HG03378 (cell line): ENCODE data around the gene CIAO1.
"Not testable (repeated sequence)": the region's sequence is repeated elsewhere in the genome, so short reads cannot be mapped to it uniquely, and the experiment has no call there.

Experiments
- ATAC-seq: cut with Tn5 transposase; IDR thresholded peaks from one replicate; pipeline ENCODE4 v1.9.1; 2021; ENCODE audit warnings: mild to moderate bottlenecking, moderate library complexity; ENCODE audit not compliant: unreplicated experiment

CIAO1 gene

GRCh38 chr2:96274355-96275056 is 8.5 kb downstream of the CIAO1 start:
- no peak for ATAC-seq

- no peak for ATAC-seq
Observed at GRCh38 chr2:96276787-96277499, 10.9 kb downstream of the CIAO1 start.

GRCh38 chr2:96287273-96287856 is 21.3 kb downstream of the CIAO1 start:
- no peak for ATAC-seq

- no peak for ATAC-seq
Observed at GRCh38 chr2:96291751-96292150, 25.7 kb downstream of the CIAO1 start.

- not testable (repeated sequence) for ATAC-seq
Observed at GRCh38 chr2:96294271-96294670, 28.2 kb downstream of the CIAO1 start.

GRCh38 chr2:96296925-96297324 is 30.9 kb downstream of the CIAO1 start:
- no peak for ATAC-seq

DNA sequence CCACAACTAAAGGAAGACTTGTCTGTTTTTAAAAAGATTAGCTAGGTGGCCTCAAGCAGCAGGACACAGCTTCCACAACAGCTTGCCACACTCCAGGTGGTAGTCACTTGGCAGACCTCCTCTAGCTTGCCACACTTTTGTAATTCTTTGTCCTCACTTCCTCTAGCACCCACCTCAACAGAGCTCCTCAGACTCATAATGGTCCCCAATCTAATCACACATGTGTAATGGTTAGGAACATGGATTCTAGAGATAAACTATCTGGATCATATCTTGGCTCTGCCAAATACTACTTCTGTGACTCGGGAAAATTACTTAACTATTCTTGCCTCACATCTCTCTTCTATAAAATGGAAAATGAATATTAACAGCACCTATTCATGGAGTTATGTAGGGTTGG is 35.8 kb downstream of the CIAO1 start:
- no peak for ATAC-seq

DNA sequence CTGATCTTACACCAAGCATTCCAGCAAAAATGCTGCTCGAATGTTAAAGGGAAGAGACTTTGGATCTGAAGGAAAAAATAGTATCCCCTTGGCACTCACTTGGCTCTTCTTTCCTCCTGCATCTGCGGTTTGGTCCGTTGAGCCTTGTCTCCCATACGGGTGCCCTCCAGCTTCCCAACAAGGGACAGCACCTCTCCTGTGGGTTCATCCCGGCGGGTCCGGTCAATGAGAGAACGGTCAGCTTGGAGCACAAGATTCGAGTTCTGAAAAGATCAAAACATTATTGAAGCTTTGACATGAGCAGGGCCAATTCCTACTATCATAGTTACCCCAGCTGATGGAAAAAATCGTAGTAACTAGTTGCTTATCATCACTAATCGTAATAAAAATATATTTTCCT is 38.6 kb downstream of the CIAO1 start:
- ATAC-seq = no peak

DNA sequence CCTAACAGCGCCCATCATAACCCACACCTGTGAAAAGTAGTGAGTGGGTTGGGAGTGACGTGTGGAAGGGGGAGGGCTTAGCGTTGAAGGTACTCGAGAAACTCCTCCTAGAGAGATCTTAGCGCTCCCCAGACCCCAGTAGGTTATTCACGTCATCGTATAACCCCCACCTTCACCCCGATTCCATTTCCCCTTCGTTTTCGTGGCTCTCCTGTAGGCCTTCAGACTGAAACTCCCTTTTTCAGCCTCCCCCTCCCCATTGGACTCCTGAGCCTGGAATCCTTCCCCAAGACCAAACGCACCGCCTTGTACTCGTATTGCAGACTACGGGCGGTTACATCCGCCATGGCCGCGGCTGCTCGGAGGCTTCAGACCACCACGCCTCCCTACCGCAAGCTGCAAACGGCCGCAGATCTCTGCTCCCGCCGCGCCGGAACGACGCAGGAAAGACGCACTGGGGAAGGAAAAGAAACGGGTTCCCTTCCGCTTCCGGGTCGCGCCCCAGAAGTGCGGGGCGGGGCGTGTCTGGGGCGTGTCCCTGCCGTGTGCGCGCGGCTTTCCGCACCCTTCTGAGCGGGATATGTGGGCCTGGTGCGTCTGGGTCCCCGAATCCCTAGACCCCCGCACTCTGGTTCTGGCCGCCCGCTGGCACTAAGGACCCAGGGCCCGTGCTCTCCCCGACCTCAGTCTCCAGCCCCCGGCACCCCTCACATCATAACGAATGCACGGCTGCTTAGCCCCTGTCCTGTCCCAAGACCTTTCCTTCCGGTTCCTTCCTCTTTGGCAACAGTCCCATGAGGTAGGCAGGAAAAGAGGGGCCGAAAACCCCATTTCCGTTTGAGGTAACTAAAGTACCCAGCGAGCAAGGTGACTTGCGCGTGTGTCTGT is 39.3 kb downstream of the CIAO1 start, which contains the start of gene SNRNP200:
Gene SNRNP200 (minus strand): TSS at position 456 of the 888 bp plus-strand sequence. CDS start 109 bp downstream, at position 347.
- peak; percentile 77 for ATAC-seq

GRCh38 chr2:96305979-96306308 is 39.9 kb downstream of the CIAO1 start:
- ATAC-seq = no peak

GRCh38 chr2:96306370-96306769 is 40.3 kb downstream of the CIAO1 start:
- ATAC-seq = no peak

- no peak for ATAC-seq
Observed at GRCh38 chr2:96308248-96308647, 42.2 kb downstream of the CIAO1 start.

DNA sequence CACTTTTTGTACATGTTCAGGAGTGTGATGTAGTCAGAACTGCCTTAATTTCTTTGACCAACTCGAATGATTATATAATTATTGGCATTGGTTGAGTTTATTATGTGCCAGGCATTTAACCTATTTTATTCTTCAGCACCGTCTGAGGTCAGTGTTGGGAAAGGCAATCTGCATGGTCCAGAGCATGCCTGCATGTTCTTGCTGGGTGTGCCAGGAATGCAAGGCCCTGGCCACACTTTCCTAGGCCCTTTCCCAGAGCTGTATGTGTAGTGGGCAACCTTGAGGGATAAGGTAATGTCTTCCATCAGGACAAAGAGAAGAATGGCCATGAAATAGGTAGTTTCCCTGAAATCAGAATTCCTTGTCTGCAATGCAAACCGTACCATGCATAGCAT is 49.0 kb downstream of the CIAO1 start:
- ATAC-seq = no peak

DNA sequence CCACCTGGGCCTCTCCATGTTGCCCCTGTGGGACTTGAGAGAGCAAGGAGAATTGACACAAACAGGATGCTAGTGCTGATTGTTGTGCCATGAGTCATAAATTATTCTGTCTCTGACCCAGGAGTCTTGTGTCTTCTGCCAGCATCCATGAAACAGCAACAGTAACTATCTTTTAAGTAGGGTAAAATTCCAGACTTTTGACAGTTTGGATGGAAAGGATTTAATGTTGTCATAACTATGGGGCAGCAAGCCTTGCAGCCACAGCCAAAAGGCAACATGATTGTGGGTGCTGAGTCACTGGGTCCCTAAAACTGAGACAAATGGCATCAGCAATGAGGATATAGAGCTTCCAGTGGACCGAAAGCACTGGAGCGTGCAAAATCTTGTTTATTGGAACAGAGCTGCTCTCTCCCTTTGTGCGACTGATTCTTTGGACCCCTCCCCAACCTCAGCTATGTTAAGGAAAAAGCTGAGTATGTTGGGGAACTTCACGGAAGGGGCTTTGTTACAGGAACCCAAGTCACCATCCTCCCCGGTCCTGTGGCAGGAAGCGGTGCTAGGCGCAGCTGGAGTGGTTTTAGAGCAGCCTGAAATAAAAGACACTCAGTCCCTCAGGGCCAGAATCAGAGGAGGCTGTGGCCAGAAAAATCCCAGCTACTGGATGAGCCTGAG is 49.5 kb downstream of the CIAO1 start:
- ATAC-seq = no peak

DNA sequence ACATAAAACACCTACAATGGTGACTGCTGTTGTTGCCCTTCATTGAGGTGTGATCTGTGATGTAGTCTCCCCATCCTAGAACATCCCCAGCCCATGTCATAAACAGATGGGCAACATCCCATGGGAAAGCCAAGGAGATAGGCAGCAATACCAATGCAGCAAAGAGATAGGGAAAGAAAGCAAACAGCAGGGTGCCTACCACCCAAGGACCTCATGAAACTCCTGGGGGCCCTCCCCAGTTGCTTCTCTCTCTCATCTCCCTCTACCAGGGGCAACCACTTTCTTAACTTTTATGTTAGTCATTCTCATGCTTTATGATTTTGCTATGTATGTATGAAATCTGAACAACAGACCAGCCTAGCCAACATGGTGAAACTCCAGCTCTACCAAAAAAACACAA is 51.0 kb downstream of the CIAO1 start:
- ATAC-seq = no peak

- ATAC-seq = no peak
Observed at GRCh38 chr2:96317584-96317997, 51.6 kb downstream of the CIAO1 start.

GRCh38 chr2:96318723-96319122 is 52.7 kb downstream of the CIAO1 start:
- no peak for ATAC-seq

DNA sequence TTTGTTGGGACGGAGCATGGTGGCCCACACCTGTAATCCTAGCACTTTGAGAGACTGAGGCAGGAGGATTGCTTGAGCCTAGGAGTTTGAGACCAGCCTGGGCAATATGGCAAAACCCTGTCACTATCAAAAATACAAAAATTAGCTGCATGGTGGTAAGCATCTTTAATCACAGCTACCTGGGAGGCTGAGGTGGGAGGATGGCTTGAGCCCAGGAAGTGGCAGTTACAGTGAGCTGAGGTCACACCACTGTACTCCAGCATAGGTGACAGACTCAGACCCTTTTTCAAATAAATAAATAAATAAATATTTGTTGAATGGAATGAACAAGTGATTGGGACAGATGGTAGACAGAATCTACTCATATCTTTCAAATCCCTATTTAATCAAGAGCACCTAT is 53.4 kb downstream of the CIAO1 start:
- no peak for ATAC-seq

GRCh38 chr2:96320326-96320725 is 54.3 kb downstream of the CIAO1 start:
- ATAC-seq = no peak

DNA sequence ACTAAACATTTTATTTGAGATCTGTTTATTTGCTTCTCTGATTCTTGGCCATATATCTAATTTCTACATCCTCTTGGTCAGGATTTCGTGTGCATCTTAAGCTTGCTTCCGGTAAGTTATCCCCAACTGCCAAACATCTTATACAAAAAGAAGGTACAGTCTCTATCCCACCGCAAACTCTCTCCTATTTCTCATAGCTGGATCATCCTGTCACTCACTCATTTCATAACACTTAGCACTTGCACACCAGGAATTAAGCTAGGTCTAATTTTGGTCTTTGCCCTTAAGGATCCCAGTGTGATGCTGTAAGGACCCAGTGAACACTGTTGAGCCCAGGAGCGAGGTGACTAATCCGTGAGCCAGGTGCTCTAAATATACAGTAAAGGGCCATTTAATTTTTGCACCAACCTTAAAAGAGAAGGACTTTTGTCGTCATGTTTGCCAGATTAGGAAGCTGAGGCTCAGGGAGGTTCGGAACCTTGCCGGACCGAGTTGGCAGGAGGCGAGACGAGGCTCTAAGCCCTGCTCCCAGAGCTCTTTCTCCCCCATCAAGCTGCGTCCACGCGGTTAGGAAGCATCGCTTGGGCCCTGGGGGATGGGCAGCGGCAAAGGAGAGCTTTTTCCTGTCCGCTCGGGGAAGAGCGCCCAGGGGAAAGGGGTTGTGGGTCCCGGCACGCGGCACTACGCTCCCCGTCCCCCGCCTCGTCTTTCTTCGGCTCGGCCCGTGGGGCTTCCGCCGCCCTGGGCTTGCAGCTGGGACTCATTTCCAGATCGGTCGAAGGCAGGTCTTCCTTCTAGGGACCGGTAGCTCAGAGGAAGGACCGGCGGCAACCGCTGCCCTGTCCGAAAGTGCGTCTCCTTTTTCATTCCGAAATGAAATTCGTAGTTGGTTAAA is 55.0 kb downstream of the CIAO1 start:
- peak; percentile 16 for ATAC-seq
